Activated naive CD8-positive, alpha-beta T cell (primary cell): ENCODE results near the gene MKNK1.
A peak's percentile ranks its signal among the peaks of the same experiment; 100 is the strongest.

Source experiments
- H3K27ac Mint-ChIP-seq: one replicate; pipeline ENCODE4 v1.8.0; 2021; ENCODE audit warnings: mixed read lengths
- H3K27me3 Mint-ChIP-seq: one replicate; pipeline ENCODE4 v1.8.0; 2021; ENCODE audit warnings: mixed read lengths
- H3K36me3 Mint-ChIP-seq: one replicate; pipeline ENCODE4 v1.8.0; 2021; ENCODE audit warnings: mixed read lengths
- H3K4me1 Mint-ChIP-seq: one replicate; pipeline ENCODE4 v1.8.0; 2021; ENCODE audit warnings: low read depth, mixed read lengths
- H3K4me3 Mint-ChIP-seq: one replicate; pipeline ENCODE4 v1.8.0; 2021; ENCODE audit warnings: mild to moderate bottlenecking, mixed read lengths
- H3K9me3 Mint-ChIP-seq: one replicate; pipeline ENCODE4 v1.8.0; 2021; ENCODE audit warnings: low read depth, mixed read lengths

MKNK1 gene

DNA sequence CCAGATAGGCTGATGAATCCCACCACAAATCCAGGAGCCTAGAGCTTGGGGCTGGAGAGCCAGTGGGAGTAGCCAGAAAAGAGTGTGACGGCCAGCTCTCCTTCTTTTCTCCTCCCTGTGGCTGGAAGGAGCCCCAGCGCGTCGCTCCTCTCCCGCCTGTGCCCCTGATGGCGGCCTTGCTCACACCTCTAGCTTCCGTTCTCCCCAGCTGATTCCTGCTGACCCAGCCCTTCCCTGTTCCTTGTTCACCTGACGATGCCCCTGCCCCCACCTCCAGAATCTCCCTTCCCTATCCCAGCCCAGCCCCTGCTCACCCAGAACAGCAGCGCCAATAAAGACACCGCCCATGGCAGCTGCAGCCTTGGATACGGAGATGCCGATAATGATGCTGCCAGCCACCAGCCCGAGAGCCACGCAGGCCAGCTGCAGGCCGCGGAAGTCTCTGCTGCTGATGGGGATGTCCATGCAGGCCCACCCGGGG is 53.3 kb downstream of the MKNK1 start:
- Mint-ChIP-seq H3K36me3 (peaks cover 3% of the 10 kb centered on the region), H3K4me3 (no peak overlapping the region), H3K9me3 (no peaks in the 10 kb centered on the region), H3K27ac (no peak overlapping the region), H3K4me1 (peaks cover 10% of the 10 kb centered on the region), H3K27me3 (peaks cover 10% of the 10 kb centered on the region)

DNA sequence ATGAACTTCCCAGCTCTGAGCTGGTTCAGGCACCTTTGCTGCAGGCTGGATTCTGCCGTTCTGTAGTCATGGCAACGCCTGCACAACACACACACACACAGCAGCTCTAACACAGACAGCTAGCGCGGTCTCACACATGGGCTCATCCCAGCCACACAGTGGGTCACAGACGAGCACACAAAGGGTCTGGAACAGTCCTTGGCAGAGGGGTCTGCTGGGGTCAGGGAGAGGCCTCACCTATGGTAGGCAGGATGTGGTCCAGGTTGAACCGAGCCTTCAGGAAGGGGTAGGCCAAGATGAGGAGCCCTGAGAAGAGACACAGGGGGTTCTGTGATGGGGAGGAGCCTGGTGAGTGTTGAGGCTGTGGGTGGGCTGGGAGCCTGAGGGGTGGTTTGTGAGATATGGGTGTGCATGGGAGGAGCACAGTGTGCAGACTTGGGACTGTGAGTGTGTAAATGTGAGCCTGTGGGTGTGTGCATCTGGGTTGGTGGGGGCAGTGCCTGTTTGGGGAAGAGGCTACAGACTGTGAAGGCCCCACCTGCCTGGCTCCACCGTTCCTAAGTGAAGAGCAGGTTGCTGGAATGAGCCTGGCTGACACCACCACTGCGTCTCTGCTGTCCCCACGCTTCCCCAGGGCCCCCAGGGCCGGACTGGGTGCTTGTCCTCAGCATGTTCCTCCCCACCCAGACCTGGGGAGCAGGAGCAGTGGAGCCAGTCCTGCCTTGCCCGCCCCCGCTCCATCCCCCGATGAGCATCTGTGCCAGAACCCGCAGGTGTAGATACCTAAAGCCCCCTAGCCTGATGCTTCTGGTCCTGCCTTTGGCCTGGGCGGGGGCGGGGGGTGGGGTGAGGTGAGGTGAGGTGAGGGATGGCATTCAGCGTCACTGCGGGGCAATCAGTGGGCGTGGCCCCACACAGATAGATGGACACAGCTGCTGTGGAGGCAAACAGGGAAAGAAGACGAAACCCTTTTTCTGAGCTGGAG is 54.1 kb downstream of the MKNK1 start:
- no peak overlapping the region for H3K4me3 Mint-ChIP-seq
- H3K36me3 Mint-ChIP-seq = peaks cover 3% of the 10 kb centered on the region
- peaks cover 18% of the 10 kb centered on the region for H3K27me3 Mint-ChIP-seq
- H3K9me3 Mint-ChIP-seq = no peaks in the 10 kb centered on the region
- peaks cover 10% of the 10 kb centered on the region for H3K4me1 Mint-ChIP-seq
- peak overlapping the region; percentile 16 for H3K27ac Mint-ChIP-seq

DNA sequence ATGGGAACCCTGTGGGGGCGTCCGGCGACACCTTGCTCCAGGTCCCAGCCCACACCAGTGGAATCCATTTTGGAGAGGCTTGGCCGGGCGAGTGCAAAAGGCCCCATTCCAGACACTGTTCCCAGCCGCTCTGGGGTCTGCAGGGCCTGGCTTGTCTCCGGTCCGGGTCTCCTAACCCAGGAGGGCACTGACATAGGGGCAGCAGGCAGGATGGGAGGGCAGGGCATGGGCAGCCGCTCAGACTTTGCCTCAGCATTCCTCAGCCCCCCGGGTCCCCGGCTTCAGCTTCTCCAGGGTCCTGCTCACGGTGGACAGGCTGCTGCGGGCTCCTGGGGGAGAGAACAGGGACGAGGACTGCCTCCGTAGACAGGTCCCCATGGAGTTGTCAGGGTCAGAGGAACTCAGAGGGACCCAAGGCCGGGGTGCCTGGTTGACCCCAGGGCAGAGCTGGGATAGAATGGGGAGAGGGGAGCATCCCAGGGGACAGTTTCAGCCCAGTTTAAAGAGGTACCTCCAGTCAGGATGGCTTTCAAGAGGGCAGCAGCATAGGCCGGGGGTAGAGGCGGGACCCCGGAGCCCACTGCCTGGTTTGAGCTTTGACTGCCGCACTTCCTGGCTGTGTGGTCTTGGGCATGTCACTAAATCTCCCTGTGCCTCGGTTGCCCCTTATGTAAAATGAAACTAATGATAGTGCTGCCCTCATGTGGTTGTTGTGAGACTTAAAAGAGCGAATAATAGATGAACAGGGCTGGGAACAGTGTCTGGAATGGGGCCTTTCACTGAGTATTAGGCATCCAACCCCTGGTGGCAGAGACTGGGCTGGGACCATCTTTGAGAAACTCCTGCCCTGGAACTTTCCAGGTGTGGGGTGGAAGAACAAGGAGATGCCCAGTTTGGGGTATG is 56.3 kb downstream of the MKNK1 start:
- no peak overlapping the region for H3K27ac Mint-ChIP-seq
- H3K4me1 Mint-ChIP-seq = peaks cover 13% of the 10 kb centered on the region
- peaks cover 30% of the 10 kb centered on the region for H3K27me3 Mint-ChIP-seq
- no peaks in the 10 kb centered on the region for H3K9me3 Mint-ChIP-seq
- no peak overlapping the region for H3K4me3 Mint-ChIP-seq
- H3K36me3 Mint-ChIP-seq = peaks cover 3% of the 10 kb centered on the region

DNA sequence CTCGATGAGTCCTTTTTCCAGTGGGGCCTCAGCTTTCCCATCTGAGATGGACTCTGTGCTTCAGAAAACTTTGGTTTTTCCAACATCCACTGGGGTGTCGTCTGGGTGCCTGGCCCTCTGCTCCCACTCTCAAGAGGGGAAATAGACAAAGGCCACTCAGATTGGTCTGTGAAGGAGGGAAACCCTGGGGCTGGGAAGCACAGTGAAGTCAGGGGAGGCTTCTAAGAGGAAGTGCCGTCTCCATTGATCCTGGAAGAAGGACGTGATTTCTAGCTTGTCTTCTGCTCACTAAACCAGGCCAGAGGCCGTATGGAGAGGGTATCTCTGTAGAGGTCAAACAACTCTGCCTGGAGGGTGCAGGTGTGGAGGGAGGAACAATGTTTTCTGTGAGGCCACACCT is 57.9 kb downstream of the MKNK1 start:
- H3K27ac Mint-ChIP-seq = no peak overlapping the region
- peaks cover 3% of the 10 kb centered on the region for H3K36me3 Mint-ChIP-seq
- peaks cover 13% of the 10 kb centered on the region for H3K4me1 Mint-ChIP-seq
- no peaks in the 10 kb centered on the region for H3K9me3 Mint-ChIP-seq
- no peak overlapping the region for H3K4me3 Mint-ChIP-seq
- H3K27me3 Mint-ChIP-seq = peaks cover 36% of the 10 kb centered on the region

DNA sequence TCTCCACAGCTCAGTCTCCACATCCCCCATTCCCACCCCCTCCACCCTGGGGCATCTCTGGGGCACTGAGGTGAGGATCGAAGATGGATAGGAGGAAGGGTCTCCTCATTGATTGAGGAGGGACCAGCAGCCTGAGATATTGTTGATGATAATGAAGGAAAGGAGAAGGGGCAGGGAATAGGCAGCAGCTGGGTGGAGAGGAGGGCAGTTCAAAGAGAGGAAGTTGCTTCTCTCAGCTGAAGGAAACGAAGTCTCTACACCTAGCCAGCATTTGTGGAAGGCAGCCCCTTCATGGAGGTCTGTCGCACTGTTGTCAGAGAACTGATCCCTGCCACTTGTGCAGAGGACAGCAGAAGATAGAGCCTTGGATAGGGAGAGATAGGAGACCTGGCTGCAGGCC is 58.3 kb downstream of the MKNK1 start:
- peaks cover 37% of the 10 kb centered on the region for H3K27me3 Mint-ChIP-seq
- H3K4me3 Mint-ChIP-seq = no peak overlapping the region
- H3K36me3 Mint-ChIP-seq = peaks cover 3% of the 10 kb centered on the region
- peaks cover 13% of the 10 kb centered on the region for H3K4me1 Mint-ChIP-seq
- no peak overlapping the region for H3K27ac Mint-ChIP-seq
- H3K9me3 Mint-ChIP-seq = no peaks in the 10 kb centered on the region

DNA sequence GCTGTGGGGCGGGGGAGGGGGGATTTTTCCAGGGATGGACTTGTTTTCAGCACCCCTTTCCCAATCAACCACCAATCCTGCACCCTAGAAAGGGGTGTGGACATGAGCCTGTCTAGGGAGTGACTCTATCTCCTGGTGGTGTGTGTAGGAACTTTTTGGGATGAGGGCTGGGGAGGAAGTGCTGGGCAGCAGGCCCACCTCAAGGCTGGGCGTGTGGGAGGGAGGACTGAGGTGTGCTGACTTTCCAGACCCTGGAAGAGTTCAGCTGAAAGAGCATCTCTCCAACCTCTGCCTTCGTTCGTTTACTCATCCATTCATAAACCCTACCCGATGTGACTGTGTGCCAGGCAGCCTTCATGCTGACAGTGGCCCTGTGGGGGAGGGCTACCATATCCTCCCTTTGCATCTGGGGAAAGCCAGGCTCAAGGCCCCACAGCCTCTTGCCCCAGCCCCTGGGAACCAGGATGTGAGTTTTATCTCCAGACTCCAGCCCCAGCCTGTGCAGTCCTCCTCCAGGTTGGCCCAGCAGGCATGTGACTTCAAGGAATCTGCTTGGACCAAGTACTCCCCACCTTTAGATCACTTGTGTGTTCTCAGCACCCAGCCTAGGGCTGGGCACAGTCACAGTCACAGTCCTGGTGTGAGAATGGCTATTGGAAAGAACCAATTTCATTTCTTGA is 59.4 kb downstream of the MKNK1 start:
- Mint-ChIP-seq H3K36me3 (peaks cover 3% of the 10 kb centered on the region), H3K9me3 (no peaks in the 10 kb centered on the region), H3K4me1 (peaks cover 9% of the 10 kb centered on the region), H3K4me3 (no peak overlapping the region), H3K27me3 (peaks cover 39% of the 10 kb centered on the region), H3K27ac (no peak overlapping the region)

DNA sequence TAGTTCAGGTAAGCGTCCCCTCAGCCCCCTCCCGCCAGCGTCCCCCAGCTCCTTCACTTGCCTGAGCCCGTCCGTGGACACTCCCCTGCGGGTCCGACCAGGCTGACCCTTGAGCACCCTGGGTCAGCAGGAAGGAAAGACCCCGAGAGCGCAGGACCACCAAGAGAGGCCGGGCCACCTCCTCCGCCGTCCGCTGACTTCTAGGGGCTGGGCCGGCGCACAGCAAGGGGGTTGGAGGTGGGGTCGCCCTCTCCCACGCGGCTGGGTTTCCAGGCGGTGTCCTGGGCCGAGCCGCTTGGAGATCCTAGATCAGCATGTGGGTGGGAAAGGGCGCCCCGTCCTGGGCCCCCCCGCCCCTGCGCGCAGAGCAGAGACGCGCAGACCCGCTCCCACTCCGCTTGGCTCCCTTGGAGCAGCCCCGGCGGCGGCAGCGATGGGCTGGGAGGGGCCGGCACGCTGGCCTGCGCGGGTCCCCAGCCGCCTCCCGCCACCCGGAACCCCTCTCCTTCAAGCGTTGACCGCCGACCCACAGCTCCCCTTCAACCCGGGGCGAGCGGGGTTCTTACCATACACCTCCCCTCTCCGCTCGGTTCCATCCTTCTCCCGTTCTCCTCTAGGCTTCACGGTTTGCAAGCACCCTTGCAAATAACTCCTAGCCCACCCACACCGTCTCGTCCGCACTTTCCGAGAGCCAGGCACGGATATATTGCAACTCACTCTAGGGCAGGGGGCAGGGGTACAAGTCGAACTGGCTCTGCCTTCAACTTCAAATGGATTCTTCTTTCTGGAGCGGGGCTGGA is 60.1 kb downstream of the MKNK1 start:
- Mint-ChIP-seq H3K27me3 (peaks cover 39% of the 10 kb centered on the region), H3K27ac (no peak overlapping the region), H3K36me3 (peaks cover 3% of the 10 kb centered on the region), H3K4me1 (peaks cover 3% of the 10 kb centered on the region), H3K9me3 (no peaks in the 10 kb centered on the region), H3K4me3 (no peak overlapping the region)

DNA sequence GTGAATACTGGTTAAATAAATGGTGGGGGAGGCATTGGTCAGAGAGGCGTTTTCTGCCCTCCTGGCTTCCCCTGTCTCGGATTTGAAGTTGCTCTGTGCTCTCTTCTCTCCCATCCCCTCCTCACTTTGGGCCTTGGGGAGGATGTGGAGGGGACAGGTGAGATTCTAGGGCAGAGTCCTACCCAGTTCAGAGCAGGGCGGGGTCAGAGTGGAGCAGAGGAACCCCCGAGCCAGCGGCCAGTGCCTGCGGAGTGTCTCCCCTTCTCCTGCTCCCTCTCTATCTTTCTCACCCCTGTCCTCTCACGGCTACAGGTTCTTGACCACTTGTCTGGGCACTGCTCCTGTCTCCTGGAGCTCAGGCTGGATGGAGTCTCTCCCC is 60.7 kb downstream of the MKNK1 start:
- Mint-ChIP-seq H3K27ac (no peak overlapping the region), H3K4me1 (peaks cover 3% of the 10 kb centered on the region), H3K36me3 (peaks cover 3% of the 10 kb centered on the region), H3K4me3 (no peak overlapping the region), H3K27me3 (peaks cover 40% of the 10 kb centered on the region), H3K9me3 (no peaks in the 10 kb centered on the region)

DNA sequence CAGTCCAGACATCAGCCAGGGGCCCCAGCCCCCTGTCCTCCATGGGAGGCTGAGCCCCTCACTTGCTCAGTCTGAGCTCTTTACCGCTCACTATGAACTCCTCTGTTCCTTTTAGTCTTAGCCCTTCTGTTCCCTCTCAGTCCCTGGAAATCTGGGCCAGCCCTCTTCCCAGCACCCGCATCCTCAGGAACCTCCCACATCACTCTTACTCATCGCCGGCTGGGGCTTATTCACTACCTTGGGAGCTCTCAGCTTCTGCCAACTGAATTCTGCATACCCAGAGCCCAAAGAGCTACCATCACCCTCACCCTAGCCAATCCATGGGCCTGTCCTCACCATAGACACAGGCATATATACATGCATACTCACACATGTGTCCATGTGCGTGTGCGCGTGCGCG is 64.1 kb downstream of the MKNK1 start:
- no peaks in the 10 kb centered on the region for H3K36me3 Mint-ChIP-seq
- no peaks in the 10 kb centered on the region for H3K9me3 Mint-ChIP-seq
- H3K27ac Mint-ChIP-seq = no peak overlapping the region
- no peak overlapping the region for H3K4me3 Mint-ChIP-seq
- peaks cover 25% of the 10 kb centered on the region for H3K27me3 Mint-ChIP-seq
- peaks cover 3% of the 10 kb centered on the region for H3K4me1 Mint-ChIP-seq

DNA sequence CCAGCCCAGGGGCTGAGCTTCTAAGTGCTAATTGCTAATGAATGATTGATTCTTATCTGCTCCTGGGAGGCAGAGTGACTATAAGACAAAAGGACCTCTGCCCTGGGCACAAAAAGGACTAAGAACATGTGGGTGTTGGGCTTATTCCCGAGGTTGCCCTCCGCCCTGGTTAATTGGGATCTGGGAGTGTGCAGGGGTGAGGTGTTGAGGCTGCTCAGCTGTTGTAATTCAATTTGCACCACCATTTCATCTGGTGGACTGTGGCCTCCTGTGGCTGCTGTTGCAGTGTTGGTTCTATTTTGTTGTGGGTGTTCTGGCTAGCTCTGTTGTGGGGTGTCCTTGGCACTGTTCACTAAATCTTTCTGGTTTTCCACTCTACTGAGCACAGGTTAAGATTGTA is 65.9 kb downstream of the MKNK1 start:
- Mint-ChIP-seq H3K4me1 (peaks cover 4% of the 10 kb centered on the region), H3K4me3 (no peak overlapping the region), H3K9me3 (no peaks in the 10 kb centered on the region), H3K36me3 (no peaks in the 10 kb centered on the region), H3K27me3 (peaks cover 16% of the 10 kb centered on the region), H3K27ac (no peak overlapping the region)

DNA sequence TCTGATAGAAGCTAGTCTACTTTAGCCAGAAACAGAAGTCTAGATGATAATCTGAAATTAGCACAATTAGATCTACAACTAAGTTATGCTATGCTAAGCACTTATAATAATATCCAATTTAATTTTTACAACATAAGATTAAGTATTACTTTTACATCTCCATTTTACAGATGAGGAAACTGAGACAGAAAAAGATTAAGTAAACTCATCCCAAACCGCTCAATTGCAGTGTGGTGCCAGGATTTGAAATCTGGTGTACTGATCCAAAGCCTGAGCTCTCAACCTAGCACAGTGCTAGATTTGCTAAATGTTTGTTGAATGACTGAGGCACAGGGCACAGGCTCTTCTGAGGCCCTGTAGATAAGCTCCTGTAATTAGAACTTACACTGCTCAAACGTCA is 66.4 kb downstream of the MKNK1 start:
- H3K27me3 Mint-ChIP-seq = peaks cover 13% of the 10 kb centered on the region
- peaks cover 4% of the 10 kb centered on the region for H3K4me1 Mint-ChIP-seq
- H3K27ac Mint-ChIP-seq = no peak overlapping the region
- H3K36me3 Mint-ChIP-seq = no peaks in the 10 kb centered on the region
- H3K4me3 Mint-ChIP-seq = no peak overlapping the region
- no peaks in the 10 kb centered on the region for H3K9me3 Mint-ChIP-seq

DNA sequence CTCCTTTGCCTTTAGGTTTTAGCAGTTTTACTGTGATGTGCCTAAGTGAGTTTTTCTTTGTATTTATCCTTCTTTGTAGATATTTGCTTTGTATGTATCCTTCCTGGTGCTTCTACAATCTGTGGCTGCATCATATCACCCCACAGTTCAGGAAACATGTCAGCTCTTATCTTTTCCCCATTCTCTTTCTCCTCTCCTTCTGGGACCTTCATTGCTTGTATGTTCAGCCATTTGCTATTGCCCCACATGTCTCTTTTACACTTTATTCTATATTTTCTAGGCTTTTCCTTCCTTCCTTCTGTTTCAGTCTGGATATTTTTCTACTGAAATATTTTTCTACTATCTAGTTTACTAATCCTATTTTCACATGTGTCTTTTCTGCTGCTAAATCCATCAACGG is 67.5 kb downstream of the MKNK1 start:
- Mint-ChIP-seq H3K27me3 (peaks cover 9% of the 10 kb centered on the region), H3K36me3 (no peaks in the 10 kb centered on the region), H3K9me3 (no peaks in the 10 kb centered on the region), H3K4me1 (peaks cover 4% of the 10 kb centered on the region), H3K4me3 (no peak overlapping the region), H3K27ac (no peak overlapping the region)

DNA sequence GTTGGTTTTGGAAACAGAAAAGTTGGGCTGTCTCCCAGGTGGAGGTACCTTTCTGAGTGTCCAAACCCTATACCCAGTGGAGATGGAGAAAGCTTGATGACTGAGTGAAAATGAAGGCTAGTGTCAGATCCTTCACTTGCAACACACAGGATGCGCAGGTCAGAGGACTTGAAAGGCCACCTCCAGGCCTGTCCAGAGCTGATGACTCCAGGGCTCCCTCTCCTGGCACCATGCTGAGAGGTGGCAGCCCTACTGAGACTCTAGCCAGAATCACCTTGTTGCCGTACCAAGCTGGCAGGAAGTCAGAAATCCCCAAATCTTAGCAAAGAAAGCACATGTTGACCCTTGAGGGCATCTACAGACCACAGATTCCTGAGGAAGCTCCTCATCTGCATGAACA is 69.0 kb downstream of the MKNK1 start:
- Mint-ChIP-seq H3K27ac (no peak overlapping the region), H3K4me1 (peaks cover 4% of the 10 kb centered on the region), H3K36me3 (no peaks in the 10 kb centered on the region), H3K27me3 (peaks cover 6% of the 10 kb centered on the region), H3K4me3 (no peak overlapping the region), H3K9me3 (no peaks in the 10 kb centered on the region)
